Measurements from ENCODE around the gene LIPI.

The LIPI gene

DNA sequence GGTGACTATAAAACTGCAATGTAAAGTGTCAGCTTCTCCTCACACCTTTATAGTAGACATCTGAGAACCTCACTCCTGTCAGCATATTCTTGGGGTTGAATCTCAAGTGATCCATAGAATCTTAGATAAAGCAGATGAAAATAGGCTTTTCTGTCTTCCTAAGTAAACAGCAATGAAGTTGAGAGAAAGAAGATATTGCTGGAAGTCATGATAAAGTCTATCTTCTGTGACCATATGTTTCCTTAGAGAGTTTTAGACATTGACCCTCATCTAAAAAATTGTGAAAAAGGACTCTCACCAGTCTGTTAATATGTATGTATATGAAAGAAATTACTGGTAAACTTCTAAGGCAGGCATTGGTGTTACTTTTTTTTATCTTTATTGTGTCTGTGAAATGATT lies 66.8 kb downstream of the LIPI start:
- H3K4me3 ChIP-seq (ENCODE audit: low read depth, low read length) = no peak overlapping the region
- ChIA-PET CTCF (no interaction called here), POLR2A (no interaction called here)
- DNase-seq (ENCODE audit: low read depth, low spot score) = no peak
- TF ChIP-seq, protein P1, sequence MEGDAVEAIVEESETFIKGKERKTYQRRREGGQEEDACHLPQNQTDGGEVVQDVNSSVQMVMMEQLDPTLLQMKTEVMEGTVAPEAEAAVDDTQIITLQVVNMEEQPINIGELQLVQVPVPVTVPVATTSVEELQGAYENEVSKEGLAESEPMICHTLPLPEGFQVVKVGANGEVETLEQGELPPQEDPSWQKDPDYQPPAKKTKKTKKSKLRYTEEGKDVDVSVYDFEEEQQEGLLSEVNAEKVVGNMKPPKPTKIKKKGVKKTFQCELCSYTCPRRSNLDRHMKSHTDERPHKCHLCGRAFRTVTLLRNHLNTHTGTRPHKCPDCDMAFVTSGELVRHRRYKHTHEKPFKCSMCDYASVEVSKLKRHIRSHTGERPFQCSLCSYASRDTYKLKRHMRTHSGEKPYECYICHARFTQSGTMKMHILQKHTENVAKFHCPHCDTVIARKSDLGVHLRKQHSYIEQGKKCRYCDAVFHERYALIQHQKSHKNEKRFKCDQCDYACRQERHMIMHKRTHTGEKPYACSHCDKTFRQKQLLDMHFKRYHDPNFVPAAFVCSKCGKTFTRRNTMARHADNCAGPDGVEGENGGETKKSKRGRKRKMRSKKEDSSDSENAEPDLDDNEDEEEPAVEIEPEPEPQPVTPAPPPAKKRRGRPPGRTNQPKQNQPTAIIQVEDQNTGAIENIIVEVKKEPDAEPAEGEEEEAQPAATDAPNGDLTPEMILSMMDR (IDR thresholded peaks at IDR 0.05; ENCODE audit: insufficient read depth, low read length, missing control alignments) = no peak

DNA sequence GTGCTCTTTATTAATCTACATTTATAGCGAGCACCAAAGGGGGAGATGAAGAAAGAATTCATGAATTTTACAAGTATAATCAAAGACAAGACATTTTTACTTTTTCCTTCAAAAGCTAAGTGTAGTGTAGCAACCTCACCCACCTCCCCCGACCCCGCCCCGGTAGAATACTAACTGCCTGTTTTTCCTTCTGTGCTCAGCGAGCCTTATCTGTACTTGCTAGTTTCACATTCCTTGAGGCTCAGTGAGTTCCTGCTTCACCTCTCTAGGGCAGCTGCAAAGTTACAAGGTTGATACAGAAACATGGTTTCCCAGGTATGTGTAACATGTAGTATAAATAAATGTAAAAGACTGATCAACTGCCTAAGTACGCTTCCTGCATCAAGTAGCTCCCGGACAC lies 86.5 kb downstream of the LIPI start:
- no peak overlapping the region for H3K4me3 ChIP-seq (ENCODE audit: low read depth, low read length)
- CTCF ChIA-PET = no interaction called here
- DNase-seq (ENCODE audit: low read depth, low spot score) = no peak
- POLR2A ChIA-PET = no interaction called here
- TF ChIP-seq, protein P1 (IDR thresholded peaks at IDR 0.05; ENCODE audit: insufficient read depth, low read length, missing control alignments) = no peak

DNA sequence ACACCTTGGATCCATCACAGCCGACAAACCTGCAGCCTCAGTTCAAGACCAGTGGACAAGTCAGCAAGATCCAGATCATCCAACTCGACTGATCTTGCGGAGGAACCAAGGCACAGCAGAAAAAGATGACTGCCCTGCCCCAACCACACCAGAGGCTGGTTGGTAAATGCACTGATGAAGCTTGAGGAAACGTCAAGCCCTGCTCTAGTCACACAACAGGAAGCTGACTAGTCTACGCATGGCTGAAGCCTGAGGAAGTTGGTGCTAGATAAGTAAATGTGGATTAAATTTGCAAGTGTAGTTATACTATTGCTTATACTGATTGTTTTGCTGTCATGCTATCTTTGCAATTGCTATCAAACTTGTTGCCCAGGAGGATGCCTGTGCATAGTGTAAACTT lies 89.0 kb downstream of the LIPI start:
- no peak for DNase-seq (ENCODE audit: low read depth, low spot score)
- ChIA-PET CTCF (no interaction called here), POLR2A (no interaction called here)
- no peak overlapping the region for H3K4me3 ChIP-seq (ENCODE audit: low read depth, low read length)
- TF ChIP-seq, protein P1 (IDR thresholded peaks at IDR 0.05; ENCODE audit: insufficient read depth, low read length, missing control alignments) = no peak

DNA sequence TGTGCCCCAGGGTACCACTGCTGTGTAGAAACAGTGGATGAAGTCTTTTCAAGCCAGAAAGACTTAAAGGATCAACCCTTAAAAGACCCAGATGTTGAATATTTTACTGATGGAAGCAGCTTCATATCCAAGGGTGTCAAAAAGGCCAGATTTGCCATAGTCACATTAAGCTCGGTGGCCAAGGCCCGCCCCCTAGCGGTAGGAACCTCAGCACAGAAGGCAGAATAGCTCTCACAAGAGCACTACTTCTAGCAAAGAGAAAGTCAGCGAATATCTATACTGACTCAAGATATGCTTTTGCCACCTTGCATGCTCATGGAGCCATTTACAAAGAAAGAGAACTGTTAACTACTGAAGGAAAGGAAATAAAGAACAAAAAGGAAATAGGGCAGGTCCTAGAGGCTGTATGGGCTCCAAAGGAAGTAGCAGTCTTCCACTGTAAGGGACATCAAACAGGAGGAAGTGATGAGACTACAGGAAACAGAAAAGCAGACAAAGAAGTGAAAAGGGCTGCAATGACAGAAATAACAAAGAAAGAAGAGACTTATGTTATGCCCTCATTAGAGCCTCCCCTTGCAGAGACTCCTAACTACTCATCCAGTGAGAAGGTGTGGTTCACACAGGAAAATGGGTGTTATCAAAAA lies 90.5 kb downstream of the LIPI start:
- no peak overlapping the region for H3K4me3 ChIP-seq (ENCODE audit: low read depth, low read length)
- TF ChIP-seq, protein P1 (IDR thresholded peaks at IDR 0.05; ENCODE audit: insufficient read depth, low read length, missing control alignments) = peak; percentile 44
- ChIA-PET POLR2A (no interaction called here), CTCF (interaction anchor here (0.9 to 1.0 kb wide), 2 partner anchors 12 to 30 kb away, joined by 3 to 4 read pairs; no protein-coding TSS in a partner anchor)
- no peak for DNase-seq (ENCODE audit: low read depth, low spot score)

DNA sequence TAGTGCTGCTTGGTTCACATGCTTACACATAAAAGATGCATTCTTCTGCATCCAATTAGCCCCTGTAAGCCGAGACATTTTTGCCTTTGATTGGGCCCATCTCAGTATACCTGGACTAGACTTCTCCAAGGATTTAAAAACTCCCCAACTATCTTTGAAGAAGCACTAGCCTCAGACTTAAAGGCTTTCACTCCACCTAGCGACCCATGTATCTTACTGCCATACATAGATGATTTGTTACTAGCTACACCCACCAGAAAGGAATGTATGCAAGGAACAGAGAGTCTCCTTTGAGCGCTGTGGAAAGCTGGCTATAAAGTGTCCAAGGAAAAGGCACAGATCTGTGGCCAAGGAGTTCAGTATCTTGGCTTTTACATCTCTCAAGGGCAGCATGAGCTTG lies 91.7 kb downstream of the LIPI start:
- ChIA-PET CTCF (interaction anchor here (0.9 kb wide), 1 partner anchor 13 kb away, joined by 3 read pairs; no protein-coding TSS in a partner anchor), POLR2A (no interaction called here)
- TF ChIP-seq, protein P1 (IDR thresholded peaks at IDR 0.05; ENCODE audit: insufficient read depth, low read length, missing control alignments) = no peak
- DNase-seq (ENCODE audit: low read depth, low spot score) = no peak
- no peak overlapping the region for H3K4me3 ChIP-seq (ENCODE audit: low read depth, low read length)

DNA sequence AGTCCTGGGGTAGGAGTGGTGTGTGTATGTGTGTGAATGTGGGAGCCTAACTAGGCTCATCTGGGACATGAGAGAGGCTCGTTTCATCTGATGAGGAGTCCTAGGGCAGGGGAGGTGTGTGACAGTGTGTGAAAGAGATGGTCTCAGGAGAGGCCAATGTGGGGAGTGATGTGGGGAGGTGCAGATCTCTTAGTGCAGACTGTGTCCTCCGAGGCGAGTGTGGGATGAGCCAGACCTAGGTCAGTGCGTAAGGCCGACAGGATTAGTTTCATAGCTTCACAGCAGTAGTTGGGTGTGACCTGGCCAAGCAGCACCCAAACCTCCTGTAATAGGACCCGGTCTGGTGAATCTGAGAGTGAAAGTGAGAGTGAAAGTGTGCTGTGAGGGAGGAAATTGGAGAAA lies 94.7 kb downstream of the LIPI start:
- POLR2A ChIA-PET = no interaction called here
- H3K4me3 ChIP-seq (ENCODE audit: low read depth, low read length) = no peak overlapping the region
- no peak for DNase-seq (ENCODE audit: low read depth, low spot score)
- CTCF ChIA-PET = no interaction called here
- TF ChIP-seq, protein P1 (IDR thresholded peaks at IDR 0.05; ENCODE audit: insufficient read depth, low read length, missing control alignments) = no peak

Data from AG04449 (cell line).